Thymus (tissue), 11 donors: ENCODE results near the gene R3HDM4. TPM values are rescaled to one million over a fixed set of nuclear protein-coding genes. Genes with fewer than 3 reads are reported as not detected.

ENCODE experiments used
- DNase-seq, 9 donors: peaks; one replicate each; pipeline ENCODE4 v3.0.0-alpha.2; 2013; ENCODE audit warnings: low spot score in 9 of 9, low read depth in 6 of 9, missing footprints in 1 of 9
- H3K27ac ChIP-seq, 2 donors: one replicate each; pipeline ENCODE4 v1.5.1; 2013; ENCODE audit warnings: control low read depth in 1 of 2, low read depth in 1 of 2, low read length in 1 of 2, mild to moderate bottlenecking in 1 of 2, moderate library complexity in 1 of 2
- H3K27me3 ChIP-seq, 2 donors: one replicate each; pipeline ENCODE4 v1.5.1; 2013; ENCODE audit warnings: low read length in 1 of 2; ENCODE audit not compliant: control insufficient read depth in 2 of 2, insufficient read depth in 1 of 2
- H3K36me3 ChIP-seq, 2 donors: one replicate each; pipeline ENCODE4 v1.5.1; 2013; ENCODE audit warnings: low read length in 1 of 2, mild to moderate bottlenecking in 1 of 2, moderate library complexity in 1 of 2; ENCODE audit not compliant: control insufficient read depth in 2 of 2, insufficient read depth in 2 of 2
- H3K4me1 ChIP-seq, 2 donors: one replicate each; pipeline ENCODE4 v1.5.1; 2013; ENCODE audit warnings: low read length in 2 of 2; ENCODE audit not compliant: control insufficient read depth in 2 of 2, insufficient read depth in 2 of 2
- H3K4me3 ChIP-seq, 2 donors: one replicate each; pipeline ENCODE4 v1.5.1; 2013; ENCODE audit warnings: low read length in 2 of 2, control low read depth in 1 of 2, mild to moderate bottlenecking in 1 of 2
- H3K9me3 ChIP-seq, 2 donors: one replicate each; pipeline ENCODE4 v1.5.1; 2013; ENCODE audit warnings: low read length in 1 of 2, mild to moderate bottlenecking in 1 of 2; ENCODE audit not compliant: control insufficient read depth in 2 of 2, insufficient read depth in 1 of 2
- WGBS: extraction: QIAGEN DNeasy Blood & Tissue Kit; methylation state at CpG from one replicate; pipeline ENCODE4 v1.1.7; 2013; 5-methylcytosine and 5-hydroxymethylcytosine counted together
- polyA plus RNA-seq: library from polyadenylated mRNA; stranded (reverse); fragments of 200-250 nt; gene quantifications from one replicate; pipeline ENCODE4 v1.2.3, GENCODE V29; 2013
- total RNA-seq: library from RNA; stranded (reverse); fragments of 120-200 nt; gene quantifications from one replicate; pipeline ENCODE4 v1.2.4, GENCODE V29; 2013
- donor health status: healthy.

Gene R3HDM4
- total and polyA plus RNA-seq, 2 donors = 25.7 to 102 TPM

- Histone ChIP-seq H3K27me3 (peaks cover 57 to 80% of the 10 kb centered on the region in 2 donors), H3K4me1 (peaks cover 16 to 41% of the 10 kb centered on the region in 2 donors), H3K9me3 (peaks cover 0 to 7% of the 10 kb centered on the region in 2 donors), H3K27ac (no peak overlapping the region), H3K4me3 (peak overlapping the region in 1 of 2 donors; percentile 49), H3K36me3 (no peaks in the 10 kb centered on the region)
- 4% methylated on average over 68 of the region's 68 CpGs for WGBS
- peak in 1 of 9 donors; percentile 59 for DNase-seq
These were observed 6.4 kb upstream of the R3HDM4 start for GRCh38 chr19:919199-920050.

- peaks cover 17 to 36% of the 10 kb centered on the region in 2 donors for H3K4me1 ChIP-seq
- DNase-seq = peak in 1 of 9 donors; percentile 48
- no peak overlapping the region for H3K4me3 ChIP-seq
- H3K27ac ChIP-seq = no peak overlapping the region
- H3K9me3 ChIP-seq = peaks cover 0 to 7% of the 10 kb centered on the region in 2 donors
- peaks cover 57 to 80% of the 10 kb centered on the region in 2 donors for H3K27me3 ChIP-seq
- H3K36me3 ChIP-seq = no peaks in the 10 kb centered on the region
- 4% methylated on average over 58 of the region's 58 CpGs for WGBS
These were observed 5.6 kb upstream of the R3HDM4 start for GRCh38 chr19:918481-919198.

GRCh38 chr19:918152-918437, 5.1 kb upstream of the R3HDM4 start:
- peaks cover 57 to 79% of the 10 kb centered on the region in 2 donors for H3K27me3 ChIP-seq
- H3K4me3 ChIP-seq = no peak overlapping the region
- H3K36me3 ChIP-seq = no peaks in the 10 kb centered on the region
- H3K4me1 ChIP-seq = peaks cover 20 to 41% of the 10 kb centered on the region in 2 donors
- 5% methylated on average over 12 of the region's 12 CpGs for WGBS
- no peak for DNase-seq
- no peak overlapping the region for H3K27ac ChIP-seq
- peaks cover 0 to 11% of the 10 kb centered on the region in 2 donors for H3K9me3 ChIP-seq

GRCh38 chr19:917323-918151, 4.5 kb upstream of the R3HDM4 start, which contains the start of gene KISS1R:
Gene KISS1R, plus strand, starts transcription at chr19:917333. Its CDS starts 170 bp downstream, at chr19:917503.
- H3K4me1 ChIP-seq = peaks cover 20 to 41% of the 10 kb centered on the region in 2 donors
- peaks cover 0 to 11% of the 10 kb centered on the region in 2 donors for H3K9me3 ChIP-seq
- 1% methylated on average over 87 of the region's 87 CpGs for WGBS
- H3K27me3 ChIP-seq = peaks cover 57 to 78% of the 10 kb centered on the region in 2 donors
- no peak within 1 kb of the TSS for H3K27ac ChIP-seq
- peak within 1 kb of the TSS in 1 of 2 donors; percentile 16 for H3K4me3 ChIP-seq
- no peaks in the 10 kb centered on the region for H3K36me3 ChIP-seq
- DNase-seq = peak in 1 of 9 donors; percentile 43

GRCh38 chr19:916645-917322, 3.8 kb upstream of the R3HDM4 start:
- H3K9me3 ChIP-seq = peaks cover 0 to 11% of the 10 kb centered on the region in 2 donors
- H3K4me3 ChIP-seq = peak overlapping the region in 1 of 2 donors; percentile 16
- peaks cover 20 to 40% of the 10 kb centered on the region in 2 donors for H3K4me1 ChIP-seq
- no peaks in the 10 kb centered on the region for H3K36me3 ChIP-seq
- WGBS = 22% methylated on average over 35 of the region's 35 CpGs
- H3K27me3 ChIP-seq = peaks cover 57 to 76% of the 10 kb centered on the region in 2 donors
- no peak overlapping the region for H3K27ac ChIP-seq
- no peak for DNase-seq

GRCh38 chr19:912181-913079, 589 bp downstream of the R3HDM4 start:
- Histone ChIP-seq H3K27me3 (peaks cover 16 to 35% of the 10 kb centered on the region in 2 donors), H3K36me3 (no peaks in the 10 kb centered on the region), H3K9me3 (peaks cover 0 to 10% of the 10 kb centered on the region in 2 donors), H3K4me1 (peaks cover 27 to 42% of the 10 kb centered on the region in 2 donors), H3K4me3 (peak overlapping the region; percentile 75 to 85), H3K27ac (peak overlapping the region; percentile 80 to 83)
- WGBS = 10% methylated on average over 69 of the region's 69 CpGs
- DNase-seq = peak in 1 of 9 donors; percentile 52

GRCh38 chr19:911197-912033, 1.6 kb downstream of the R3HDM4 start:
- DNase-seq = no peak
- H3K36me3 ChIP-seq = no peaks in the 10 kb centered on the region
- peaks cover 6 to 24% of the 10 kb centered on the region in 2 donors for H3K27me3 ChIP-seq
- H3K27ac ChIP-seq = peak overlapping the region in 1 of 2 donors; percentile 52
- no peak overlapping the region for H3K4me3 ChIP-seq
- WGBS = 93% methylated on average over 54 of the region's 54 CpGs
- H3K4me1 ChIP-seq = peaks cover 26 to 52% of the 10 kb centered on the region in 2 donors
- peaks cover 0 to 10% of the 10 kb centered on the region in 2 donors for H3K9me3 ChIP-seq
